IMR-90 (cell line): ENCODE measurements around the gene TXNL4B. TPM values are rescaled to one million over a fixed set of nuclear protein-coding genes. Genes with fewer than 3 reads are reported as not detected.

Experiments used
- ATAC-seq: fragments of 200-7000 bp; cut with Tn5 transposase; 2 replicates; pipeline ENCODE4 v1.9.1; 2020; ENCODE audit warnings: low read depth, mild to moderate bottlenecking, moderate library complexity
- BruUV-seq: library from RNA; stranded (reverse); fragments of 400-500 nt; replicated peaks from 2 replicates; lab custom pipeline; 2021; lab: Mats Ljungman, UMichigan
- CTCF ChIA-PET: fragments of 300-600 bp; formaldehyde crosslinking; extraction: SDS; loops from one replicate; lab custom pipeline; 2021; ENCODE audit warnings: antibody characterized with exemption; lab: Yijun Ruan, JAX
- POLR2A ChIA-PET: fragments of 300-600 bp; sonication (Branson Sonifier 250); formaldehyde crosslinking; loops from one replicate; lab custom pipeline; 2022; ENCODE audit warnings: antibody characterized with exemption; ENCODE audit not compliant: unreplicated experiment; lab: Charles Lee
- DNase-seq: peaks from one replicate; pipeline ENCODE4 v3.0.0; 2013
- H2AFZ ChIP-seq: replicated peaks from 2 replicates; pipeline ENCODE3; 2013; ENCODE audit warnings: low read length, mild to moderate bottlenecking; ENCODE audit not compliant: poor library complexity
- H2AK5ac ChIP-seq: 2 replicates; pipeline ENCODE4 v1.6.1; 2013; ENCODE audit warnings: low read depth, low read length, inconsistent platforms
- H2AK9ac ChIP-seq: replicated peaks from 2 replicates; pipeline ENCODE3; 2013; ENCODE audit warnings: mild to moderate bottlenecking, low read depth, low read length, moderate library complexity; ENCODE audit not compliant: poor library complexity
- H2BK120ac ChIP-seq: 2 replicates; pipeline ENCODE4 v1.6.1; 2013; ENCODE audit warnings: low read depth, low read length, inconsistent platforms
- H2BK15ac ChIP-seq: 3 replicates; pipeline ENCODE4 v1.6.1; 2013; ENCODE audit warnings: low read depth, low read length, inconsistent platforms
- H2BK20ac ChIP-seq: 2 replicates; pipeline ENCODE4 v1.6.1; 2013; ENCODE audit warnings: low read depth, mild to moderate bottlenecking, inconsistent platforms, low read length, moderate library complexity
- H2BK5ac ChIP-seq: 2 replicates; pipeline ENCODE4 v1.6.1; 2013; ENCODE audit warnings: mild to moderate bottlenecking, low read depth, low read length, inconsistent platforms; ENCODE audit not compliant: poor library complexity, severe bottlenecking
- H3K14ac ChIP-seq: replicated peaks from 2 replicates; pipeline ENCODE4 v1.6.1; 2013; ENCODE audit warnings: low read depth, low read length, inconsistent platforms
- H3K18ac ChIP-seq: 2 replicates; pipeline ENCODE4 v1.6.1; 2013; ENCODE audit warnings: low read depth, low read length, control low read depth
- H3K23ac ChIP-seq: 2 replicates; pipeline ENCODE4 v1.6.1; 2013; ENCODE audit warnings: low read depth, low read length, inconsistent platforms
- H3K27ac ChIP-seq: 2 replicates; pipeline ENCODE4 v1.5.1; 2013; ENCODE audit warnings: mild to moderate bottlenecking, control low read depth, low read length; ENCODE audit not compliant: insufficient read depth
- H3K27me3 ChIP-seq: 2 replicates; pipeline ENCODE4 v1.6.1; 2013; ENCODE audit warnings: low read length; ENCODE audit not compliant: control insufficient read depth, insufficient read depth
- H3K36me3 ChIP-seq: 2 replicates; pipeline ENCODE4 v1.6.1; 2013; ENCODE audit warnings: low read length, mixed read lengths; ENCODE audit not compliant: control insufficient read depth, insufficient read depth
- H3K4ac ChIP-seq: 2 replicates; pipeline ENCODE4 v1.6.1; 2013; ENCODE audit warnings: low read depth, low read length, inconsistent platforms
- H3K4me1 ChIP-seq: 2 replicates; pipeline ENCODE4 v1.6.1; 2013; ENCODE audit warnings: low read length, mixed read lengths; ENCODE audit not compliant: control insufficient read depth, insufficient read depth
- H3K4me2 ChIP-seq: 2 replicates; pipeline ENCODE4 v1.6.1; 2013; ENCODE audit warnings: low read depth, mild to moderate bottlenecking, control low read depth, low read length, moderate library complexity
- H3K4me3 ChIP-seq: 2 replicates; pipeline ENCODE4 v1.5.1; 2013; ENCODE audit warnings: low read depth, mild to moderate bottlenecking, control low read depth, low read length, moderate library complexity; ENCODE audit not compliant: insufficient read depth
- H3K56ac ChIP-seq: 2 replicates; pipeline ENCODE4 v1.6.1; 2013; ENCODE audit warnings: low read length, inconsistent platforms; ENCODE audit not compliant: insufficient read depth; ENCODE audit errors: extremely low read depth
- H3K79me1 ChIP-seq, 2 experiments: 2 replicates each; pipeline ENCODE4 v1.6.1; 2013; ENCODE audit warnings: low read length in 2 of 2, inconsistent platforms in 1 of 2, low read depth in 1 of 2
- H3K9ac ChIP-seq: 2 replicates; pipeline ENCODE4 v1.6.1; 2013; ENCODE audit warnings: low read depth, low read length, control low read depth
- H3K9me1 ChIP-seq: 2 replicates; pipeline ENCODE4 v1.6.1; 2013; ENCODE audit warnings: low read length, inconsistent platforms; ENCODE audit not compliant: insufficient read depth
- H3K9me3 ChIP-seq: 2 replicates; pipeline ENCODE4 v1.6.1; 2013; ENCODE audit warnings: low read length; ENCODE audit not compliant: control insufficient read depth, insufficient read depth
- H4K20me1 ChIP-seq: 2 replicates; pipeline ENCODE4 v1.6.1; 2013; ENCODE audit warnings: low read length, inconsistent platforms; ENCODE audit not compliant: insufficient read depth
- H4K5ac ChIP-seq: 2 replicates; pipeline ENCODE4 v1.6.1; 2013; ENCODE audit warnings: mild to moderate bottlenecking, low read depth, low read length, control low read depth
- H4K8ac ChIP-seq, 2 experiments: 2 replicates each; pipeline ENCODE4 v1.6.1; 2013; ENCODE audit warnings: low read depth in 2 of 2, low read length in 2 of 2, control low read depth in 1 of 2, inconsistent platforms in 1 of 2
- H4K91ac ChIP-seq: 2 replicates; pipeline ENCODE4 v1.6.1; 2013; ENCODE audit warnings: low read depth, low read length, inconsistent platforms; ENCODE audit not compliant: insufficient read depth
- CEBPB ChIP-seq: IDR thresholded peaks from 2 replicates; pipeline ENCODE4 v1.6.1; 2012; ENCODE audit warnings: low read depth, low read length, improper control_type of control experiment
- CHD1 ChIP-seq: IDR thresholded peaks from 2 replicates; pipeline ENCODE4 v1.6.1; 2012; ENCODE audit warnings: low read depth, low read length, improper control_type of control experiment
- ELK1 ChIP-seq: fragments of 150-350 bp; IDR thresholded peaks from 2 replicates; pipeline ENCODE4 v1.6.1; 2016; ENCODE audit warnings: low read depth, mild to moderate bottlenecking, low read length, moderate library complexity, borderline replicate concordance
- MXI1 ChIP-seq: IDR thresholded peaks from 2 replicates; pipeline ENCODE4 v1.6.1; 2012; ENCODE audit warnings: low read depth, mild to moderate bottlenecking, low read length, moderate library complexity, borderline replicate concordance
- NFE2L2 ChIP-seq: fragments of 150-350 bp; IDR thresholded peaks from 2 replicates; pipeline ENCODE4 v1.6.1; 2016; ENCODE audit warnings: low read depth, mild to moderate bottlenecking, low read length
- POLR2A ChIP-seq: IDR thresholded peaks from 2 replicates; pipeline ENCODE4 v1.6.1; 2012; ENCODE audit warnings: mild to moderate bottlenecking, low read depth, low read length
- RCOR1 ChIP-seq: IDR thresholded peaks from 2 replicates; pipeline ENCODE4 v1.6.1; 2012; ENCODE audit warnings: mild to moderate bottlenecking, low read length, improper control_type of control experiment; ENCODE audit not compliant: insufficient replicate concordance
- WGBS, 2 experiments: methylation state at CpG; one replicate each; pipeline versions ENCODE4 v1.1.5 to v1.1.7; 2013; ENCODE audit warnings: missing lambda C conversion rate in 2 of 2; ENCODE audit not compliant: insufficient read length in 1 of 2; ENCODE audit errors: extremely low coverage in 2 of 2; 5-methylcytosine and 5-hydroxymethylcytosine counted together
- dilution Hi-C: fragments of 300-500 bp; cut with HindIII; formaldehyde crosslinking; loops from one replicate; pipeline ENCODE4 v1.14.3; 2018; ENCODE audit warnings: low sequenced_read_pairs; ENCODE audit not compliant: unreplicated experiment
- in situ Hi-C: fragments of 300-500 bp; cut with MboI; formaldehyde crosslinking; loops from 3 replicates; pipeline ENCODE4 v1.14.3; 2019; ENCODE audit warnings: low sequenced_read_pairs, inconsistent platforms, mixed read lengths
- intact Hi-C: fragments of 100-400 bp; cut with micrococcal nuclease; formaldehyde crosslinking; loops from 2 replicates; pipeline ENCODE4 v1.10.0; 2022
- polyA plus RNA-seq, 3 experiments: library from polyadenylated mRNA; depleted of rRNA; stranded (reverse); fragments of >200 nt; gene quantifications; 2 replicates each; pipeline ENCODE4 v1.2.3, GENCODE V29; 2012; ENCODE audit warnings: low replicate concordance in 1 of 3
- total RNA-seq: library from RNA; depleted of rRNA; stranded (reverse); fragments of >200 nt; gene quantifications from 2 replicates; pipeline ENCODE4 v1.2.3, GENCODE V29; 2012

TXNL4B gene
- total and polyA plus RNA-seq, 2 of the 4 experiments (the other 2 are of a cell fraction): 5.4 to 8.6 TPM

DNA sequence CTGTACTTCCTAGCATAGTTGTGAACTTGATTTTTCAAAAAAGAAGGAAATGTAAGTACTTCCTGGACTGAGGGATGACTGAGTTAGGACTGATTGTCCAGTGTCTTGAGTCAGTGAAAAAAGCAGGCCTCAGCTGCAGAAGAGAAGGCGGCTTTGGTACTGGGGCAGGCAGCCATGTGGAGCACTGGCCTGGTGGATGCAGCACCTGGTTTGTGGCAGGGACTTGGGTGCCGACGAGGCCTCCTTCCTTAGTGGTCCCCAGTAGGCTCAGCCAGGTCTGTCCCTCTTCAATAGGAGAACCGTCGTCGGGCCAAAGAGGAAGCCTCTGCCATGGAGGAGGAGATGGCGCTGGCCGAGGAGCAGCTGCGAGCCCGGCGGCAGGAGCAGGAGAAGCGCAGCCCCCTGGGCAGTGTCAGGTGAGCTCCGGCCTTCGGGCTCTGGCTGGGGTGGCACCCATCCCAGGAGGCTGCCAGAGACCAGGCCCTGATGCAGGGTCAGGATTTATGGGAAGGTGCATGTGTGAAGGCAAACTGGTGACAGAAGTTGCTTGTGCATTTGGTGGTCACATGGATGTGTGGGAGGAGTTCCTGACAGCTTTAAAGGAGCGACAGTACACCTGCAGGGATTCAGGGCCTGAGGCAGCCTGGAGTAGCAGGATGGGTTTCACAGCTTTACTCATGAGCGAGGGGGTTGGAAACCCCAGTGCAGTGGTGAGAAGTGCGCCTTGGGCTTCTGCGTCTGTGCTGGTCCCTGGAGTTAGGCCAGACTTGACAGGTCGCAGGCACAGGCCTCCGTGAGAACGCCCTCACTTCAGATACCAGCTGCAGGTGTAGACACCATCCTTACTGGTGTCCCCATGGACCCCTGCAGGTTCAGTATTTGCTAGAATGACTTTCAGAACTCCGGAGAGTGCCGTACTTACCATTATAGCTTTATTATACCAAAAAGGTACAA lies 17.5 kb upstream of the TXNL4B start:
- POLR2A ChIA-PET: no interaction called here
- CTCF ChIA-PET: interaction anchor here (1.0 kb wide), 1 partner anchor 13 kb away, joined by 3 read pairs; no protein-coding TSS in a partner anchor
- Histone ChIP-seq H2BK20ac (no peak overlapping the region), H3K23ac (no peak overlapping the region), H3K9ac (no peak overlapping the region), H4K5ac (no peak overlapping the region), H3K14ac (no peak overlapping the region), H2BK5ac (no peak overlapping the region), H2BK120ac (no peak overlapping the region), H3K4me2 (no peak overlapping the region), H3K79me1 (no peaks in the 10 kb centered on the region), H2AFZ (no peak overlapping the region), H4K8ac (no peak overlapping the region), H3K4me3 (no peak overlapping the region), H3K27ac (no peak overlapping the region), H3K9me1 (no peaks in the 10 kb centered on the region; the same call in 1 of the 2 replicates), H3K4me1 (no peaks in the 10 kb centered on the region), H4K20me1 (no peaks in the 10 kb centered on the region), H2BK15ac (no peak overlapping the region), H4K91ac (no peak overlapping the region), H3K27me3 (no peaks in the 10 kb centered on the region), H3K18ac (no peak overlapping the region), H3K36me3 (peaks cover 61% of the 10 kb centered on the region), H2AK5ac (no peak overlapping the region), H3K56ac (no peak overlapping the region), H3K4ac (no peak overlapping the region), H3K9me3 (no peaks in the 10 kb centered on the region), H2AK9ac (no peak overlapping the region)
- dilution Hi-C loops (no loop called here), in situ Hi-C loops (no loop called here), intact Hi-C loops (no loop called here)
- TF ChIP-seq CEBPB (no peak), CHD1 (no peak), ELK1 (no peak), NFE2L2 (no peak), RCOR1 (no peak), POLR2A (no peak), MXI1 (no peak)
- 99% methylated on average over 10 of the region's 23 CpGs; no CpG with 5 or more reads in 1 of the 2 experiments for WGBS, 2 experiments
- ATAC-seq (no peak), DNase-seq (no peak)
- no TSS peak for BruUV-seq
